HPDE6-E6E7 (cell line): ENCODE measurements around the gene ATP5ME.
"Not testable (repeated sequence)": the region's sequence is repeated elsewhere in the genome, so short reads cannot be mapped to it uniquely, and the experiment has no call there.

Experiments used
- DNase-seq: peaks from one replicate; pipeline ENCODE4 v3.0.0; 2011; ENCODE audit warnings: missing footprints; ENCODE audit errors: extremely low spot score

Gene ATP5ME

GRCh38 chr4:635851-636627 is 38.0 kb downstream of the ATP5ME start:
- DNase-seq: no peak

GRCh38 chr4:635066-635835 is 38.8 kb downstream of the ATP5ME start:
- not testable (repeated sequence) for DNase-seq

- DNase-seq: no peak
These were observed 39.5 kb downstream of the ATP5ME start for GRCh38 chr4:634599-634985.

- no peak for DNase-seq
These were observed 40.0 kb downstream of the ATP5ME start for GRCh38 chr4:633976-634598.

- DNase-seq: no peak
These were observed 40.7 kb downstream of the ATP5ME start for GRCh38 chr4:633406-633805.

GRCh38 chr4:632926-633325 is 41.1 kb downstream of the ATP5ME start:
- DNase-seq: no peak

GRCh38 chr4:632196-632790 is 41.8 kb downstream of the ATP5ME start:
- no peak for DNase-seq

- no peak for DNase-seq
These were observed 43.4 kb downstream of the ATP5ME start for GRCh38 chr4:630656-631055.

GRCh38 chr4:629915-630641 is 44.0 kb downstream of the ATP5ME start:
- no peak for DNase-seq

- DNase-seq: no peak
These were observed 44.5 kb downstream of the ATP5ME start for GRCh38 chr4:629636-629914.

GRCh38 chr4:628821-629635 is 45.0 kb downstream of the ATP5ME start:
- DNase-seq: no peak

GRCh38 chr4:628311-628741 is 45.8 kb downstream of the ATP5ME start:
- no peak for DNase-seq

GRCh38 chr4:627347-628125 is 46.5 kb downstream of the ATP5ME start:
- DNase-seq: no peak

- DNase-seq: no peak
These were observed 47.6 kb downstream of the ATP5ME start for GRCh38 chr4:626201-627091.

GRCh38 chr4:625631-626161 is 48.4 kb downstream of the ATP5ME start:
- no peak for DNase-seq

- DNase-seq: no peak
These were observed 49.1 kb downstream of the ATP5ME start, which contains the start of gene PDE6B for GRCh38 chr4:624705-625590. TSS of gene PDE6B (plus strand) at chr4:625573. CDS start at chr4:625627, 54 bp downstream.

- no peak for DNase-seq
These were observed 50.0 kb downstream of the ATP5ME start for GRCh38 chr4:623914-624566.
